HG03095 (cell line): ENCODE results near the gene PROM1.

Experiments
- ATAC-seq: cut with Tn5 transposase; IDR thresholded peaks from one replicate; pipeline ENCODE4 v1.9.1; 2021; ENCODE audit warnings: moderate library complexity; ENCODE audit not compliant: unreplicated experiment

The PROM1 gene

GRCh38 chr4:16083241-16084191 lies at the start of gene PROM1:
TSS of gene PROM1 (minus strand) at chr4:16084023. CDS start at chr4:16075906, 8,117 bp downstream.
- no peak for ATAC-seq

GRCh38 chr4:16133406-16133805 lies 49.6 kb upstream of the PROM1 start:
- no peak for ATAC-seq

- ATAC-seq: no peak
Measured at GRCh38 chr4:16131293-16131692, 47.5 kb upstream of the PROM1 start.

GRCh38 chr4:16129336-16129735 lies 45.5 kb upstream of the PROM1 start:
- ATAC-seq: no peak

GRCh38 chr4:16126714-16127113 lies 42.9 kb upstream of the PROM1 start:
- no peak for ATAC-seq

GRCh38 chr4:16125571-16126445 lies 42.0 kb upstream of the PROM1 start:
- ATAC-seq: no peak

GRCh38 chr4:16124232-16124631 lies 40.4 kb upstream of the PROM1 start:
- ATAC-seq: no peak

GRCh38 chr4:16123356-16124084 lies 39.7 kb upstream of the PROM1 start:
- no peak for ATAC-seq

- ATAC-seq: no peak
Measured at GRCh38 chr4:16122784-16123183, 39.0 kb upstream of the PROM1 start.

- ATAC-seq: no peak
Measured at GRCh38 chr4:16122308-16122711, 38.5 kb upstream of the PROM1 start.

GRCh38 chr4:16120720-16121119 lies 36.9 kb upstream of the PROM1 start:
- no peak for ATAC-seq

GRCh38 chr4:16119981-16120380 lies 36.2 kb upstream of the PROM1 start:
- no peak for ATAC-seq

GRCh38 chr4:16118090-16118489 lies 34.3 kb upstream of the PROM1 start:
- ATAC-seq: no peak

GRCh38 chr4:16117164-16117563 lies 33.3 kb upstream of the PROM1 start:
- ATAC-seq: no peak

- ATAC-seq: no peak
Measured at GRCh38 chr4:16116493-16116990, 32.7 kb upstream of the PROM1 start.

GRCh38 chr4:16116019-16116418 lies 32.2 kb upstream of the PROM1 start:
- ATAC-seq: no peak

- ATAC-seq: no peak
Measured at GRCh38 chr4:16114546-16114945, 30.7 kb upstream of the PROM1 start.

GRCh38 chr4:16113741-16114140 lies 29.9 kb upstream of the PROM1 start:
- no peak for ATAC-seq

GRCh38 chr4:16111533-16111932 lies 27.7 kb upstream of the PROM1 start:
- ATAC-seq: no peak

GRCh38 chr4:16110661-16111290 lies 27.0 kb upstream of the PROM1 start:
- ATAC-seq: no peak
